Testis (tissue), 2 donors: ENCODE results near the gene CHTF8.

Source experiments
- POLR2A ChIP-seq: fragments of 450-650 bp; IDR thresholded peaks from one replicate; pipeline ENCODE4 v1.6.1; 2017; ENCODE audit warnings: antibody characterized with exemption, mild to moderate bottlenecking, moderate library complexity
- TF ChIP-seq, protein P1 (sequence below), 3 experiments: fragments of 450-650 bp in 2 of 3; fragments of 200-600 bp in 1 of 3; sonication (generic) in 1 of 3; IDR thresholded peaks; one replicate each; pipeline ENCODE4 v1.5.1; 2016 to 2019; ENCODE audit warnings: antibody characterized with exemption in 3 of 3, mild to moderate bottlenecking in 2 of 3, moderate library complexity in 1 of 3

DNA sequence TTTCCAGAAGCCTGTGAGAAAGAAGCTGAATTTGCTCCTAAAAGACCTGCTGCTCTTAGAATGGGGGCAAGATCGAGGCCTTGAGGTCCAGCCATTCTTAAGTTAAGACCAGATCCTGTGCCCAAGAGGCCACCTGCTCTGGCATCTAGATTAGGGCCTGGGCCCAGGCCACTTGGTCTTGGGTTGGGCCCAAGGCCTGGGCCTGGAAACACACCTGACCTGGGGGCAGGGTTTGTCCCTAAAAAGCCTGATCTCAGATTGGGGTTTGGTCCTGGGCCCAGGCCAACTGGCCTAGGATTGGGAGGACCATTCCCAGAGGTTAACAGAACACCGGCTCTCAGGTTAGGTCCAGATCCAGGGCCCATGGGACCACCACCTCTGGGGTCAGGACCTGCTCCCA is 12.9 kb downstream of the CHTF8 start:
- TF ChIP-seq, protein P1, sequence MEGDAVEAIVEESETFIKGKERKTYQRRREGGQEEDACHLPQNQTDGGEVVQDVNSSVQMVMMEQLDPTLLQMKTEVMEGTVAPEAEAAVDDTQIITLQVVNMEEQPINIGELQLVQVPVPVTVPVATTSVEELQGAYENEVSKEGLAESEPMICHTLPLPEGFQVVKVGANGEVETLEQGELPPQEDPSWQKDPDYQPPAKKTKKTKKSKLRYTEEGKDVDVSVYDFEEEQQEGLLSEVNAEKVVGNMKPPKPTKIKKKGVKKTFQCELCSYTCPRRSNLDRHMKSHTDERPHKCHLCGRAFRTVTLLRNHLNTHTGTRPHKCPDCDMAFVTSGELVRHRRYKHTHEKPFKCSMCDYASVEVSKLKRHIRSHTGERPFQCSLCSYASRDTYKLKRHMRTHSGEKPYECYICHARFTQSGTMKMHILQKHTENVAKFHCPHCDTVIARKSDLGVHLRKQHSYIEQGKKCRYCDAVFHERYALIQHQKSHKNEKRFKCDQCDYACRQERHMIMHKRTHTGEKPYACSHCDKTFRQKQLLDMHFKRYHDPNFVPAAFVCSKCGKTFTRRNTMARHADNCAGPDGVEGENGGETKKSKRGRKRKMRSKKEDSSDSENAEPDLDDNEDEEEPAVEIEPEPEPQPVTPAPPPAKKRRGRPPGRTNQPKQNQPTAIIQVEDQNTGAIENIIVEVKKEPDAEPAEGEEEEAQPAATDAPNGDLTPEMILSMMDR (IDR thresholded peaks at IDR 0.05), result no peak
- TF ChIP-seq POLR2A, result no peak
